A673 (cell line): ENCODE measurements around the gene NPSR1. TPM values are rescaled to one million over a fixed set of nuclear protein-coding genes. Genes with fewer than 3 reads are reported as not detected.

ENCODE experiments used
- BruUV-seq: library from RNA; stranded (reverse); fragments of 400-500 nt; replicated peaks from 2 replicates; lab custom pipeline; 2021; lab: Mats Ljungman, UMichigan
- CTCF ChIA-PET: fragments of 300-600 bp; sonication (Branson Sonifier 250); formaldehyde crosslinking; loops from one replicate; lab custom pipeline; 2022; ENCODE audit warnings: antibody characterized with exemption; lab: Charles Lee
- POLR2A ChIA-PET: fragments of 300-600 bp; sonication (Branson Sonifier 250); formaldehyde crosslinking; loops from one replicate; lab custom pipeline; 2022; ENCODE audit warnings: antibody characterized with exemption; ENCODE audit not compliant: low non-redundant PET; lab: Charles Lee
- DNase-seq: peaks from one replicate; pipeline ENCODE4 v3.0.0-alpha.2; 2015; ENCODE audit warnings: low spot score
- H3K27ac ChIP-seq: fragments of 200-600 bp; sonication (generic); 2 replicates; pipeline ENCODE4 v1.5.1; 2016; ENCODE audit warnings: mixed run types, low read depth, mild to moderate bottlenecking, mixed read lengths, antibody characterized with exemption, low read length; ENCODE audit not compliant: poor library complexity, severe bottlenecking
- H3K27me3 ChIP-seq: fragments of 200-600 bp; sonication (generic); replicated peaks from 2 replicates; pipeline ENCODE4 v1.6.1; 2017; ENCODE audit warnings: mixed run types, low read depth, mild to moderate bottlenecking, mixed read lengths, antibody characterized with exemption, low read length; ENCODE audit not compliant: insufficient read depth, poor library complexity
- H3K36me3 ChIP-seq: fragments of 200-600 bp; sonication (generic); 2 replicates; pipeline ENCODE4 v1.6.1; 2016; ENCODE audit warnings: mixed run types, mild to moderate bottlenecking, mixed read lengths, antibody characterized with exemption, low read length; ENCODE audit not compliant: insufficient read depth, poor library complexity, severe bottlenecking
- H3K4me1 ChIP-seq: fragments of 200-600 bp; sonication (generic); 2 replicates; pipeline ENCODE4 v1.6.1; 2017; ENCODE audit warnings: mixed run types, mild to moderate bottlenecking, mixed read lengths, antibody characterized with exemption, low read length; ENCODE audit not compliant: insufficient read depth, poor library complexity, severe bottlenecking
- H3K4me3 ChIP-seq: fragments of 200-600 bp; sonication (generic); 2 replicates; pipeline ENCODE4 v1.5.1; 2016; ENCODE audit warnings: low read depth, mixed run types, mild to moderate bottlenecking, mixed read lengths, low read length; ENCODE audit not compliant: poor library complexity, severe bottlenecking
- H3K9me3 ChIP-seq: fragments of 200-600 bp; sonication (generic); 2 replicates; pipeline ENCODE4 v1.6.1; 2016; ENCODE audit warnings: mixed run types, low read depth, mild to moderate bottlenecking, mixed read lengths, antibody characterized with exemption, low read length; ENCODE audit not compliant: poor library complexity, severe bottlenecking
- EZH2 ChIP-seq: fragments of 200-600 bp; sonication (generic); IDR thresholded peaks from 2 replicates; pipeline ENCODE4 v1.6.1; 2017; ENCODE audit warnings: borderline replicate concordance, low read depth, mild to moderate bottlenecking, mixed read lengths, antibody characterized with exemption, low read length; ENCODE audit not compliant: poor library complexity, severe bottlenecking
- intact Hi-C: fragments of 100-400 bp; cut with micrococcal nuclease; formaldehyde crosslinking; loops from one replicate; pipeline ENCODE4 v1.10.0; 2022; ENCODE audit not compliant: unreplicated experiment
- total RNA-seq: library from RNA; stranded (reverse); gene quantifications from 2 replicates; pipeline ENCODE4 v1.2.3, GENCODE V29; 2021
- TF ChIP-seq, protein P1 (sequence below): fragments of 300-800, 200-600 bp; sonication (generic); conservative IDR thresholded peaks from 2 replicates; pipeline ENCODE4 v1.5.1; 2017; ENCODE audit warnings: low read depth, mild to moderate bottlenecking, antibody characterized with exemption, low read length, moderate library complexity, mixed read lengths

NPSR1 gene
- total RNA-seq, 1 experiment from 2014 or later: not detected

DNA sequence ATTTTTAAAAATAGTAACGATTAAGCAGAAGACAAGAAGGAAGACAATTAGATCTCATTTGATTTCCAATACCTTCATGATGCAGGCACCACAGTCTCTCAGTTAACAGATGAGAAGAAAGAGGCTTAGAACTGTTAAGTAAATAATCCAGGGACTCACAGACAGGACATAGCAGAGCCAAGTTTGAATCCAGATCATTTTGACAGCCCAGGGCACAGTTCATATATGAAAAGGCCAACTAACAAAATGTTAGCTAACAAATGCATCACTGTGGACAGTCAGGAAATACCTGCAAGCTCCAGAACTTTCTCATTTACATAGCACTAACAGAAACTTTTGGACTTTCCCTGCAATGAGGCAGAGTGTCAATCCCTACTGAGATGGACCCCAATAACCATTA is 4.2 kb upstream of the NPSR1 start:
- H3K4me3 ChIP-seq: no peak overlapping the region
- intact Hi-C loops: no loop called here
- no peaks in the 10 kb centered on the region for H3K36me3 ChIP-seq
- no TSS peak for BruUV-seq
- H3K9me3 ChIP-seq: no peaks in the 10 kb centered on the region
- H3K27me3 ChIP-seq: no peaks in the 10 kb centered on the region
- H3K4me1 ChIP-seq: no peaks in the 10 kb centered on the region
- POLR2A ChIA-PET: no interaction called here
- DNase-seq: no peak
- H3K27ac ChIP-seq: no peak overlapping the region
- TF ChIP-seq EZH2: no peak
- TF ChIP-seq, protein P1, sequence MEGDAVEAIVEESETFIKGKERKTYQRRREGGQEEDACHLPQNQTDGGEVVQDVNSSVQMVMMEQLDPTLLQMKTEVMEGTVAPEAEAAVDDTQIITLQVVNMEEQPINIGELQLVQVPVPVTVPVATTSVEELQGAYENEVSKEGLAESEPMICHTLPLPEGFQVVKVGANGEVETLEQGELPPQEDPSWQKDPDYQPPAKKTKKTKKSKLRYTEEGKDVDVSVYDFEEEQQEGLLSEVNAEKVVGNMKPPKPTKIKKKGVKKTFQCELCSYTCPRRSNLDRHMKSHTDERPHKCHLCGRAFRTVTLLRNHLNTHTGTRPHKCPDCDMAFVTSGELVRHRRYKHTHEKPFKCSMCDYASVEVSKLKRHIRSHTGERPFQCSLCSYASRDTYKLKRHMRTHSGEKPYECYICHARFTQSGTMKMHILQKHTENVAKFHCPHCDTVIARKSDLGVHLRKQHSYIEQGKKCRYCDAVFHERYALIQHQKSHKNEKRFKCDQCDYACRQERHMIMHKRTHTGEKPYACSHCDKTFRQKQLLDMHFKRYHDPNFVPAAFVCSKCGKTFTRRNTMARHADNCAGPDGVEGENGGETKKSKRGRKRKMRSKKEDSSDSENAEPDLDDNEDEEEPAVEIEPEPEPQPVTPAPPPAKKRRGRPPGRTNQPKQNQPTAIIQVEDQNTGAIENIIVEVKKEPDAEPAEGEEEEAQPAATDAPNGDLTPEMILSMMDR: no peak
- CTCF ChIA-PET: no interaction called here

DNA sequence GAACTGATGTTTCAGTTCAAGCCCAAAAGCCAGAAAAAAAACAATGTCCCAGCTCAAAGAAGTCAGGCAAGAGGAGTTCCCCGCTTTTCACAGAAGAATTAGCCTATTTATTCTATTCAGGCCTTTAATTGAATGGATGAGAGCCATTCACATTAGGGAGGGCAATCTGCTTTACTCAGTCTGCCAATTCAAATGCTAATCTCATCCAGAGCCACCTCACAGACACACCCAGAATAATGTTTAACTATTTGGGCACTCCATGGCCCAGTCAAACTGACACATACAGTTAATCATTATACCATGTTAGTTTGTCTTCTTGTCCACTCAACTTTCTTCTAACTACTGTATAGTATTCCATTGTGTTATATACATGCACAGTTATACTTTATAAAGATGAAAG is 2.6 kb upstream of the NPSR1 start:
- no peak overlapping the region for H3K27ac ChIP-seq
- H3K4me3 ChIP-seq: no peak overlapping the region
- H3K9me3 ChIP-seq: no peaks in the 10 kb centered on the region
- CTCF ChIA-PET: no interaction called here
- intact Hi-C loops: no loop called here
- POLR2A ChIA-PET: no interaction called here
- no peaks in the 10 kb centered on the region for H3K4me1 ChIP-seq
- H3K27me3 ChIP-seq: no peaks in the 10 kb centered on the region
- H3K36me3 ChIP-seq: no peaks in the 10 kb centered on the region
- BruUV-seq: no TSS peak
- DNase-seq: no peak
- TF ChIP-seq, protein P1: no peak
- TF ChIP-seq EZH2: no peak

DNA sequence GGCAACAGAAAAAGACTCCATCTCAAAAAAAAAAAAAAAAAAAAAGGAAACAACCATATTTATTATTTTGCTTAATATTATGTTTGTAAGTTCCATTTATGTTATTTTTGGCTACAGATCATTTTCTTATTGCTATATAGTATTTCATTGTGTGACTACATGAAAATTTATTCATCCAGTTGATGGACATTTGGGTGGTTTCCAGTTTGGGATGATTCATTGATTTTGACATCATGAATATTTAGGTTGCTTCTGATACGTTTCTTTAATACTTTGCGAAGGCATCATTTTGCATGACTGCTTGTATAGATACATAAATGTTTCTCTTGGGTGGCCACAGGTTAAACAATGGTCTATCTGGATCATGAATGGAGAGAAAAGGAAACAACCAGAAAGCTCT is 2.0 kb upstream of the NPSR1 start:
- intact Hi-C loops: no loop called here
- no peaks in the 10 kb centered on the region for H3K4me1 ChIP-seq
- TF ChIP-seq EZH2: no peak
- TF ChIP-seq, protein P1: no peak
- CTCF ChIA-PET: no interaction called here
- H3K4me3 ChIP-seq: no peak overlapping the region
- no peak for DNase-seq
- BruUV-seq: no TSS peak
- H3K36me3 ChIP-seq: no peaks in the 10 kb centered on the region
- no peaks in the 10 kb centered on the region for H3K9me3 ChIP-seq
- no peak overlapping the region for H3K27ac ChIP-seq
- POLR2A ChIA-PET: no interaction called here
- H3K27me3 ChIP-seq: no peaks in the 10 kb centered on the region
